Tibial nerve (tissue), 4 donors: Measurements from ENCODE around the gene CDH4.

ENCODE experiments used
- CTCF ChIP-seq, 5 experiments: fragments of 200-600 bp in 3 of 5; fragments of 450-650 bp in 2 of 5; sonication (generic) in 3 of 5; IDR thresholded peaks; one replicate each; pipeline ENCODE4 v1.5.1; 2016 to 2019; ENCODE audit warnings: antibody characterized with exemption in 5 of 5, mild to moderate bottlenecking in 3 of 5, moderate library complexity in 2 of 5
- EP300 ChIP-seq, 2 donors: sonication (generic); formaldehyde crosslinking; IDR thresholded peaks; one replicate each; pipeline ENCODE4 v1.6.1; 2017; ENCODE audit warnings: antibody characterized with exemption in 2 of 2, mild to moderate bottlenecking in 1 of 2
- POLR2A ChIP-seq, 2 donors: fragments of 450-650 bp; IDR thresholded peaks; one replicate each; pipeline ENCODE4 v1.6.1; 2017; ENCODE audit warnings: antibody characterized with exemption in 2 of 2, mild to moderate bottlenecking in 2 of 2, moderate library complexity in 2 of 2

DNA sequence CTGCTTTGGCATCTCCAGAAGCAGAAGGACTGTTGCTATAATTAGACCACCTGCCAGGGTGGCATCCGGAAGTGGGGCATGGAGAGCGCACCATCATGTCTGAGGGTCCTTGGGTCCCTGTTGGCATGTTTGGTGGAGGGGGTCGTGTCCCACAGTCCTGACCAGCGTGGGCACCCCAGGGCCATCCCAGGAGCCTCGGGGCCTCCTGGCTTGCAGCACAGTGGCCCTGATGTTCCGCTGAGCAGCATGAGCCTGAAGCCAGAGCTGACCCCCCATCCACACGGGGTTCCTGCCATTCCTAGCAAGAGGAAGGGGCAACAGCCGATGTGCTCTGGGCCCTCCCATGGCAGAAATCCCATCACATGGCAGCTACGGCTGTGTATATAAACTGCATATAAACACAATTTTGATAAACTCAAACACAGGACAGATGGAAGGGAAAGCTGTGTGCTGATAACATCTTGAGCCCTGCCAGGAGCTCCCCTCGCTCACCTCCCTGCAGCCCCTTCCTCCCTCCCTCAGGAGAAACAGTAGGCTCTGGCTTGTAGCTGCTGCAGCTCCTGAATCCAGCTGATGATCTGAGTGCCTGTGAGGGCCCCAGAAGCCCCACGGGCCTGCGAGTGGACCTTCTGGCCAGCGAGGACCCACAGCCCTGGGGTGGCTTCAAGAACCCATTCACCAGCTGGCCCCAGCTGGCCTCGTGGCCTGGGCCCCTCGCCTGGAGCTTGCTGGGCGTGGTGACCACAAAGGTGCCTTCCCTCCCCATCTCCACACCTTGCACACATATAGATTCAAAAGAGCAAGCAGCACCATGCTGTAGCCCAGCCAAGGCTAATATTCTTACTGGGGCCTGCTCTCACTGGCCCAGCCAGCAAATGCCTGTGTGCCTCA lies 321.6 kb downstream of the CDH4 start:
- TF ChIP-seq CTCF (IDR thresholded peaks at IDR 0.05) (no peak), EP300 (IDR thresholded peaks at IDR 0.05) (no peak), POLR2A (IDR thresholded peaks at IDR 0.05) (no peak)
